WTC11 (cell line): ENCODE measurements around the gene CASP4.

ENCODE experiments used
- ESRRA ChIP-seq: sonication (generic); formaldehyde crosslinking; IDR thresholded peaks from 2 replicates; pipeline ENCODE4 v1.8.1; 2022; ENCODE audit warnings: mild to moderate bottlenecking, missing genetic modification reagents, borderline replicate concordance
- NFYB ChIP-seq: sonication (generic); formaldehyde crosslinking; conservative IDR thresholded peaks from 2 replicates; pipeline ENCODE4 v1.8.0; 2022; ENCODE audit warnings: low read depth, missing genetic modification reagents
- SP1 ChIP-seq: sonication (generic); formaldehyde crosslinking; conservative IDR thresholded peaks from 2 replicates; pipeline ENCODE4 v1.8.1; 2022; ENCODE audit warnings: missing genetic modification reagents
- TF ChIP-seq, protein P1 (sequence below): sonication (generic); formaldehyde crosslinking; IDR thresholded peaks from 2 replicates; pipeline ENCODE4 v1.8.1; 2023; ENCODE audit warnings: mild to moderate bottlenecking, missing genetic modification reagents, moderate library complexity
- TF ChIP-seq, protein P2 (sequence below): fragments of 250-450 bp; sonication (Bioruptor Pico); conservative IDR thresholded peaks from 2 replicates; pipeline ENCODE4 v1.9.0; 2021; ENCODE audit warnings: mild to moderate bottlenecking
- TF ChIP-seq, protein P3 (sequence below): sonication (generic); formaldehyde crosslinking; IDR thresholded peaks from 2 replicates; pipeline ENCODE4 v1.8.0; 2022; ENCODE audit warnings: missing genetic modification reagents

DNA sequence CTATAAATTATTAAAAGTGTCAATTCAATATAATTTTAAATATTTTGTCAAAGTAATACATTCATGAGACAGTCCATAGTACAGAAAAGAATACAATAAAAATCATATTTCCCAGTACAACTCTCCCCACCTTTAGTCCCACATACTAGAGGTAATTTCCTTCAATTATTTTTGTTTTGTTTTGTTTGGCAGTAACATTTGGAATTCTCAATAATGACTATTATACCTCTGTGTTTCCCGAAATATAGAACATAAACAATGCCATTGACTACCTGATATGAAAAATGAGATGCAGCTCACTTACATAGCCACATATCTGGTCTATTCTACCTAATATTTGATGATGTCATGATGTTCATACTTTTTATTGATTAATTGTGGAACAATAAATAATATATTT lies 24.4 kb upstream of the CASP4 start:
- TF ChIP-seq, protein P1, sequence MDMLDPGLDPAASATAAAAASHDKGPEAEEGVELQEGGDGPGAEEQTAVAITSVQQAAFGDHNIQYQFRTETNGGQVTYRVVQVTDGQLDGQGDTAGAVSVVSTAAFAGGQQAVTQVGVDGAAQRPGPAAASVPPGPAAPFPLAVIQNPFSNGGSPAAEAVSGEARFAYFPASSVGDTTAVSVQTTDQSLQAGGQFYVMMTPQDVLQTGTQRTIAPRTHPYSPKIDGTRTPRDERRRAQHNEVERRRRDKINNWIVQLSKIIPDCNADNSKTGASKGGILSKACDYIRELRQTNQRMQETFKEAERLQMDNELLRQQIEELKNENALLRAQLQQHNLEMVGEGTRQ (CRISPR knock-in tag): no peak
- TF ChIP-seq, protein P2, sequence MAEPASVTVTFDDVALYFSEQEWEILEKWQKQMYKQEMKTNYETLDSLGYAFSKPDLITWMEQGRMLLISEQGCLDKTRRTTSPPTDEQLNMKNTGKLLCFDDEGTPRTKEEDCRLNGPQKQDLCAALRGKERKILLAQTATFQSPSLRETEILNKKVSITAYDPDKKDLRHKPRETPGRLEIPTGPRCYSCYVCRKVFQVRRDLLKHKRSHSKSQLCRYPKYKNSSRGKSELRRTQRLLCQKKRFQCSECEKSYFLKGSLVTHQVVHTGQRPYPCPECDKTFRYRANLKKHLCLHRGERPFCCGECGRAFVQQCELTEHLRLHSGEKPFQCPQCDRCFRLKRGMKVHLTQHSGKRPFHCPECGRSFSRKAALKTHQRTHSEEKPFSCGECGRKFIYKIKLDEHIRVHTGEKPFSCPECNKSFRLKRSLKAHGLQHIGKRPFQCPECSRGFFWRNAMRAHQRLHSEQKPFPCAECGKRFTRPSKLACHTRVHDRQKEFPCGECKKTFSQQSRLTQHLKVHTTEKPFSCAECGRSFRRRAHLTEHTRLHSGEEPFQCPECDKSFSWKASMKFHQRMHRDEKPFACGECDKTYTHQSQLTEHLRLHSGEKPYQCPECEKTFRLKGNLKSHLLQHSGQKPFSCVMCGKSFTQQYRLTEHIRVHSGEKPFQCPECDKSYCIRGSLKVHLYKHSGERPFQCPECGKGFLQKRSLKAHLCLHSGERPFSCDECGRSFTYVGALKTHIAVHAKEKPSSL: no peak
- TF ChIP-seq ESRRA (CRISPR knock-in tag): no peak
- TF ChIP-seq NFYB (CRISPR knock-in tag): no peak
- TF ChIP-seq, protein P3, sequence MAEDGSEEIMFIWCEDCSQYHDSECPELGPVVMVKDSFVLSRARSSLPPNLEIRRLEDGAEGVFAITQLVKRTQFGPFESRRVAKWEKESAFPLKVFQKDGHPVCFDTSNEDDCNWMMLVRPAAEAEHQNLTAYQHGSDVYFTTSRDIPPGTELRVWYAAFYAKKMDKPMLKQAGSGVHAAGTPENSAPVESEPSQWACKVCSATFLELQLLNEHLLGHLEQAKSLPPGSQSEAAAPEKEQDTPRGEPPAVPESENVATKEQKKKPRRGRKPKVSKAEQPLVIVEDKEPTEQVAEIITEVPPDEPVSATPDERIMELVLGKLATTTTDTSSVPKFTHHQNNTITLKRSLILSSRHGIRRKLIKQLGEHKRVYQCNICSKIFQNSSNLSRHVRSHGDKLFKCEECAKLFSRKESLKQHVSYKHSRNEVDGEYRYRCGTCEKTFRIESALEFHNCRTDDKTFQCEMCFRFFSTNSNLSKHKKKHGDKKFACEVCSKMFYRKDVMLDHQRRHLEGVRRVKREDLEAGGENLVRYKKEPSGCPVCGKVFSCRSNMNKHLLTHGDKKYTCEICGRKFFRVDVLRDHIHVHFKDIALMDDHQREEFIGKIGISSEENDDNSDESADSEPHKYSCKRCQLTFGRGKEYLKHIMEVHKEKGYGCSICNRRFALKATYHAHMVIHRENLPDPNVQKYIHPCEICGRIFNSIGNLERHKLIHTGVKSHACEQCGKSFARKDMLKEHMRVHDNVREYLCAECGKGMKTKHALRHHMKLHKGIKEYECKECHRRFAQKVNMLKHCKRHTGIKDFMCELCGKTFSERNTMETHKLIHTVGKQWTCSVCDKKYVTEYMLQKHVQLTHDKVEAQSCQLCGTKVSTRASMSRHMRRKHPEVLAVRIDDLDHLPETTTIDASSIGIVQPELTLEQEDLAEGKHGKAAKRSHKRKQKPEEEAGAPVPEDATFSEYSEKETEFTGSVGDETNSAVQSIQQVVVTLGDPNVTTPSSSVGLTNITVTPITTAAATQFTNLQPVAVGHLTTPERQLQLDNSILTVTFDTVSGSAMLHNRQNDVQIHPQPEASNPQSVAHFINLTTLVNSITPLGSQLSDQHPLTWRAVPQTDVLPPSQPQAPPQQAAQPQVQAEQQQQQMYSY (CRISPR knock-in tag): no peak
- TF ChIP-seq SP1 (CRISPR knock-in tag): no peak
